ENCODE results near the gene SEMA4D.

DNA sequence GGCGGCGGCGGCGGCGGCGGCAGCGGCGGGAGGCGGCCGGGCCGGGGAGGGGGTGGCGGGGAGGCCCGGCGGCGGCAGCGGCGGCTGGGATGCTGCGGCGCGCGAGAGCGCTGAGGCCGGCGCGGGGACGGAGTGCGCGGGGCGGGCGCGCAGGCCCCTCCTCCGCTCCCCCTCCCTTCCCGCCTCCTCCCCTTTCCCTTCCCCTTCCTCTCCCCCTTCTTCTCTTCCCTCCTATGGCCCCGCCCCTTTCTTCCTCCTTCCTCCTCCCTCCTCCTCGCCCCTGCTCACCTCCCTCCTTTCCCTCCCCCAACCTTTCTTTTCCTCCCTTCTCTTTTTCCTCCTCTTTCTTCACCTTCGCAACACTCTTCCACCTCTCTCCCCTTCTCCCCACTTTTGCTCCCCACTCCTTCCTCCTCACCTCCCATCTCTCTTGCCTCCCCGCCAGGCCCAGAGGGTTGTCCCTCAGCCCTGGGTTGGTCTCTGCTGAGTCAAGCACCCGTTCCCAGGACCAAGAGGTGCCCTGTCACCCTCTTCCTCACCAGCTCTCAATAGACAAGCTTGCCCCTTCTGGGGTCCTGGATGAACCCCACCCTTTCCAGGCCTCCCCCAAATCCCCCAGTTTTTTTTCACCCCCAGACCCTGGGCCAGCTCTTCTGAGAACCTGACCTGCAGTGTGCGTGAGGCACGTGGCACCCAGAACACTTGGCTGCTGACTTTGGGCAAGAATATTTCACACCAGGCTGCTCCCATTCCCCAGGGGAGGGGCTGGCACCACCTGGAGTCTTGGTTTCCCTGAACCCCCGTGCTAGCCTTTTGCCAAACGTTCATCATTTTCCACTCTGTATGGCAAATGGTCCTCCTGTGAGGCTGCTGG lies at the start of gene SEMA4D:
- TF ChIP-seq TAF1 (IDR thresholded peaks at IDR 0.05; ENCODE audit: borderline replicate concordance, low read depth, low read length) (no peak), POLR2AphosphoS5 (IDR thresholded peaks at IDR 0.05; ENCODE audit: low read depth, low read length) (no peak)

Data from GM12892 (cell line).